Endometrium (tissue), 2 donors: ENCODE measurements around the gene NRP2.

Experiments used
- FAIRE-seq: peaks from 2 replicates; lab custom pipeline; 2012; peaks lifted over from hg19 to GRCh38; lab: Jason Lieb, UNC
- donor health status: control.
- donor health status: control.

The NRP2 gene

DNA sequence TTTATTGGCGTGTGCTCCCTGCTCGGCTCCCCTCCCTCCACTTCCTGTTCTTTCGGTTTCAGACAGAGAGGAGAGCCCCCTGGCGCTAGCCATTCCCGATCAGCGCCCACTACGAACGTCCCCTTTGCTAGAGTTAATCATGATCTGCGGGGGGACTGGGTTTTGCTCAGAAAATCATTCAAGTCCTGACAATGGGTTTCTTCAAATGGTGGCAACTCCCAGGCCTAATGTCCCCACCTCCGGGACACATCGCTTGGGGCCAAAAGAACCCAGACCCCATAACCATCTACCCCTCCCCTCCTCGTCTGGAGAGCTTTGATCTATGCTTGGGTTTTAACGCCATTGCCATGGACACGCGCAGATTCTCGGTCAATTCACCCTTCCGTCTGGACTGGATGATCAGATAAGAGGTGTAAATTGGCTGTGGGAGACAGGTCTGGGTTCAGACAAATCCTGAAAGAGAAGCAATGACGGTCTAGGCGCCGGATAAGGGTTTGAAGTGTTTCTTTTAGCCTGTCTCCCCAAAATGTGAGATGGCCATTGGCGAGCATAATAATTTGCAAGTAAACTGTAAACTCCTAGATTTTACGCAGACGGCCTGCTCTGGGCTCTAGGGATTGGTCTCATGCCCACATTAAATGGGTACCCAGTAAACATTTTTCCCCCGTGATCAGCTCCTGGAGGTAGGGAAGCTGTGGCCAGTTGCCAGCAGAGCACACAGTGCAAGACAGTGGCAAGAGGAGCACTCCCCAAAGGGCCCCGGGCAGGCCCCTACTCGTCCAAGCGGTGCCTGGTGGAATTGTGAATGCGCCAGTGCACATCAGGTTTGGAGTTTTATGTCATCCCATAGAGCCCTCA is 4.7 kb downstream of the NRP2 start:
- FAIRE-seq, result no peak

DNA sequence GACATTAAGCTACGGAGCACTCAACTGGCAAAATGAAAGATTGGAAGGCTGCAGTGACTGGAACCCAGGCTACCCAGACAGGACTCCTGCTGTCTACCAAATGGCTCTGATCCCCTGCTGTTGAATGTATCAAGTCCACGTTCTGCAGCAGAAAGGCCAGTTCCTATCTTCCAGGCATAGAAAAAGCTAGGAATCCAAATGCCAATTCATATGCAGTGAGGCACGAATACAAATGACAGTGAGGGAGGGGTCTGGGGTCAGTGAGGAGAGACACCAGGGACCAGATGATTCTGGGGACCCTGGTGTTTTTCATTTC is 5.3 kb downstream of the NRP2 start:
- no peak for FAIRE-seq

DNA sequence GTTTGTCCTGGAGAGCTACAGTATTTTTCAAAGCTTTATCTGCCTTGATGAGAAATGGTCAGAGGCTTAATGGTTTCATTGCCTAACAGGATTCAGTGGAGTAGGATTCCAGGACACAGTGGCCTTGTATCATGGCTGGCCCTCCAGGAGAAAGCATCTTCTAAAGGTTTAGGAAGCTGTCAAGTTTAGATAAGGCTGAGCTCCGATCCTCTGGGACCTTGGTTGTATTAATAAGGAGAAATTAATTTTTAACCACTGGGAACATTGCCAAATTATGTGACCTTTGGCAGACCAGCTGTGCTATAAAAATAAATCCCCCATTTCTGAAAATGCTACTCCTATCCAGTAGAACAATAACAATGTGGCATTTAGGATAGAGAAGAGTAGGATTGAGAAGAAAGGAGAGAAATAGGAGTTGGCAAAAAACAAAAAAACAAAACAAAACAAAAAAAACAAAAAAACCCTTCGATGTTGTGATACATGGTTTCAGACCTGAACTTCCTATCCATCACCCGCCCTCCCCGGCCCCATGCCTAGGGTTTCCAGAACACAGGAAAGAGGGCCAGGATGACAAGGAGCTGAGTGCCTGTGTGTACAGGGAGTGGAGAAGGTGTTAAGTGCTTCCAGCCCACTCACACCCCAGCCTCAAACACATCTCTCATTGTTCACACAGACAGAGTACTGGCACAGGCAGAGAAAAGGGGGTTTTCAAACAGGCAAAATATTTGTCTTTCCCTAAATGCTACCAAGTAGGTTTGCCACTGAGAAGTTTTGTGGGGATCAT is 6.3 kb downstream of the NRP2 start:
- FAIRE-seq, result no peak

DNA sequence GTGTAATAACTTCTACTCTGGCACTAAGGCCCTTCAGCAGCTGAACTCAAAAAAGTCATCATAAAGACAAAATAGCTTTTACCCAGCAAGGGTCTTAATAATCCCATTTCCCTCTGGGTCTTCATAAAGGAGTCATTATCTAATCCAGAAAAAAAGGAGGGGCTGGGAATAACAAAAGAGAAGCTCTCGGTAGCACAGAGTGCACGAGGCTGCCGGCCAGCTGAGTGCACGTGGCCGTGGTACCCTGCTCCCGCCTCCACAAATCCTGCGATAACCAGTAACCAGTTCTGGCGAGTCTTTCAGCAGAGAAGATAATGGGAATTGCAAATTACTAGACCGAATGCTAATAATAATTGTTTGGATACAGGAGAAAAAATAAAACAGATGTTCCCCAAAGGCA is 7.5 kb downstream of the NRP2 start:
- no peak for FAIRE-seq

DNA sequence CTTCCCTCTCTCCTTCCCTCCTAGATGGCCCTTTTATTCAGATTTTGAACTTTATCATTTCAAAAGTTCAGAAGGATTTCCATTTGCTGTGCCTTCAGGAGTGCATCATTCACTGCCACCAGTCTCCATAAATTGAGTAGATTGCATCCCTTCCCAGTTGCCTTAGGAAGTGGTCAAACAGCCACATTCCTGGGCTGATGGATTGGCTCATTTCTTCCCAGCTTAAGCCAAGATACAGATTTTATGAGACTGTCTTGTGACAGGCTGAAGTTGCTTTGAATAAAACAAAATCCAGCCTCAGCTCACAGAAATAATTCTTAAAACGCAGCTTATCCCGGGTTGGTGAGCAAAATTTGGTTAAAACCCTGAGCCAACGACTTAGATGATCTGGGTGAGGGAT is 9.8 kb downstream of the NRP2 start:
- no peak for FAIRE-seq

DNA sequence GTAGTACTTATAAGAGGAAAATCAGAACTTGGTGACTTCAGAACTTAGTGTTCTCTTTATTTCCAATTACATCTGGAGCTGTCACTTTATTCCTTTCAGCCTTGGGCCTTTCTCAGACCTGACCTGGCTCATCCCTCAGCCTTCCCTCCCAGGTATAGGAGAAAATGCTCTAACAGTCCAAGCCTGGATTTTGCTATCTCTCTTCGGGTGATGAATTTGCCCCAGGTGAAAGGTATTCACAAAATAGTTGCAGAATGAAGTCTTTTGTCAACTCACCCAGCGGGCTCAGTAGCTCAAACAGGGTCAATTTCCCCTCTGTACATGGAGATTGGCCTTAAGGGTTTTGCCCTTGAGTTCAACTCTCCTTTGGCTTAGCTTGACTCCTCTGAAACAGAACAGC is 12.0 kb downstream of the NRP2 start:
- FAIRE-seq, result no peak

DNA sequence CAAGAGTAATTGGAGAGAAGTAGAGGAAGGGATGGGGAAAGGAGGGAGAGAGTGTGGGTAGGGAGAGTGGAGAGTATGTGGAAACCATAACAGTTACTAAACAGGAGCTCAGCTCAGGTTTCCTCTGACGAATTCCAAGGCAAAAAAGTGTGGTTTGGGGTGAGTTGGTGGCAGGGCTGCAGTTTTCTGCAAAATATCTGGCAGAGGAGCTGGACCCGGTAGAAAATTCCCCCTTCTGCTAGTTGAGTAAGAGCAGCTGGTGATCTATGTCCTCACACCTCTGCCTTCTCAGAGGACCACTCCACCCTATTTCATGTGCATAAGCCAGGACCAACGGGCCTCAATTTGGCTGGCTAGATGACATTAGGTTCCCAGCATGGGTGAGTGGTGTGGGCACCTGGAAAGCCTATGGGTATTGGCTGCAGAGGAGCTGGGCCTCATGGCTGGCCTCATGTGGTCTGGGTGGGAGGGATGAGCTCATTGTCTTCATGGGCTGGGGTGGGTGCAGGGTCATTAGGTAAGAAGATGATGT is 13.2 kb downstream of the NRP2 start:
- FAIRE-seq, result no peak

DNA sequence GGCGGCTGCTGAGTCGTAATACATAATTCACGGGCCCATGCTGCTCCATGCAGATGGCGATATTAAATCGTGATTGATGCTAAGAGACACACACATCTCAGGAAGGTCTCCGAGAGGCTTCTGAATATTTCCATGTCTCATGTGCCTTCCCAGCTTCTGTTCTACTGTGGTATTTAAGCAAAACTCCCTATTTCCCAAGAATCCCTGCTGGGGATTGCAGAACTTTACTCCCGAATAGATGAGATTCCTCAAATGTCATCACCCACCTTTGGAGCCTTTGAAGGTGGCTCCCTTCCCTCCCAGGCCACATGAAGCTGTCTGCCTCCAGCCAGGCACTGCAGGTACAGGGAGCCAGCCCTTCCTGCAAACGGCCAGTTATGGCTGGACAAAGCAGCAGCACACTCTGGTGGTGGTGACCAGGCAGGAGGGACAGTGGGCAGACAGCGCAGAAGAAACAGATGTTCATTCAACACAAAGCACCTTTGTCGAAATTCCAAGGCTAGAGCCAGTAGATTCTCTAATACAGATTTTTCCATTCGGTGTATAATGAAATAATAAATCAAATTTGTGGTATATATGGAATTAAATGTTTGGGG is 14.1 kb downstream of the NRP2 start:
- no peak for FAIRE-seq

DNA sequence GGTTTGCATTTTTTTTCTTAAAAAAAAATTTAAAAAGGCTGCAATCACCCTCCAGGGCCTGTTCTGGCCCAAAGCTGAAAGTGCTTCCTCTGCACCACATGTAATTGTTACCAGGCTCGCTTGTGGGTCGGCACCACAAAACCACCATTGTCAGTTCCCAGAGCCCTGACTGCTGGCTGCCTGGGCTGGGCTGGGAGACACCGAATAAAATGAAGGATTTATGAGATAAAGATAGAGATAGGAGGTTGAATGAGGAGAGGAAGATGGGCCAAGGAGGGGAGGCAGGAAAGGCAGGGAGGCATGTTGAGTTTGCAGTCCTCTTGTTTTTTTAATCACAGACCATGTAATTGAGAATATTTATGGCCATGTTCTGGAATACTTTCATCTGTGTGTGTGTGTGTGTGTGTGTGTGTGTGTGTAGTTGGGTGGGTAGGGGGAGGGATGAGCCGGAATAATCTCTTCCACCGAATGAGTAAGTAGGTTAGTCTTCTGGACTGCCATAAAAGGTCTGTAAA is 14.7 kb downstream of the NRP2 start:
- FAIRE-seq, result no peak

DNA sequence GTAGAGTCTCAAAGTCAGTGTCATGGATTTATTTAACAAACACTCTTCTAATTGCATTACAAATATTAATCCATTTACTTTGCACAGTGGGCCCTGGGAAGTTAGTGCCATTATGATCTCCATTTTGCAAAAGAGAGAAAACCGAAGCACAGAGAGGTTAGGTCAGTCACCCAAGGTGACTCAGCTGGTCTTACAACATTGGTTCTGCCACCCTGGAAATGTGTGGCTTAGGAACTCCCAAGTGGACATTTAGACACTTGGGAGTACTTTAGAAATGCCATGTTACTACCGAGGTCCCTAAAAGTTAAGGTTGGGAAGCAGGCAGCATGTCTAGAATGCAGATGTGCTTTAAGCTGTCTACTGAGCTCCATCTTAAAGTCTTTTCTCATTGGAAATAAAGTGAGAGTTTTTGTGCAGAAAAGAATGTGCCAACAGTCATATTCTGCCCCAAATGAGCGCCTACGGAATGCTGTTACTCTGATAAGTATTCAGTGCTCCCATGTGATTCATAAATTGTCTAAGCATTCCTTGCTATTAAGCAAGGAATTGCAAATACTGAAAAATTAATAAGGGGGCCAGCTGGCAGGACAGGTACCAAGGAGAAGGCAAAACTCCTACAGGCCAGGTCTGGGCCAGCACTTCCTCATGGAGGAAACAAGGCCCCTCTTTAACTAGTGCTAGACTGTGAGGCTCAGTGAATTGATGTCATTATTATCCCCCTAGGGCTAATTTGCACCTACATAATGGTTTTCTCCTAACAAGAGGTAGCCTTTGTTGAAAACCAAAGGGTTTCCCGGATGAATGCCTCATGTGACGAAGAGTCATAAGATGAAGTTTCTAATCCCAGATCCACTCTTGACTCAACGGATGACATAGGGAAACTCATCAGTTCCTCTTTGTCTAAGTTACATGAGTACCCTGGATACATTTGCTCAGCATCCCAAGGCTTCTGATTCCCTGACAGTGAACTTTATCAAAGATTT is 16.3 kb downstream of the NRP2 start:
- FAIRE-seq, result no peak

DNA sequence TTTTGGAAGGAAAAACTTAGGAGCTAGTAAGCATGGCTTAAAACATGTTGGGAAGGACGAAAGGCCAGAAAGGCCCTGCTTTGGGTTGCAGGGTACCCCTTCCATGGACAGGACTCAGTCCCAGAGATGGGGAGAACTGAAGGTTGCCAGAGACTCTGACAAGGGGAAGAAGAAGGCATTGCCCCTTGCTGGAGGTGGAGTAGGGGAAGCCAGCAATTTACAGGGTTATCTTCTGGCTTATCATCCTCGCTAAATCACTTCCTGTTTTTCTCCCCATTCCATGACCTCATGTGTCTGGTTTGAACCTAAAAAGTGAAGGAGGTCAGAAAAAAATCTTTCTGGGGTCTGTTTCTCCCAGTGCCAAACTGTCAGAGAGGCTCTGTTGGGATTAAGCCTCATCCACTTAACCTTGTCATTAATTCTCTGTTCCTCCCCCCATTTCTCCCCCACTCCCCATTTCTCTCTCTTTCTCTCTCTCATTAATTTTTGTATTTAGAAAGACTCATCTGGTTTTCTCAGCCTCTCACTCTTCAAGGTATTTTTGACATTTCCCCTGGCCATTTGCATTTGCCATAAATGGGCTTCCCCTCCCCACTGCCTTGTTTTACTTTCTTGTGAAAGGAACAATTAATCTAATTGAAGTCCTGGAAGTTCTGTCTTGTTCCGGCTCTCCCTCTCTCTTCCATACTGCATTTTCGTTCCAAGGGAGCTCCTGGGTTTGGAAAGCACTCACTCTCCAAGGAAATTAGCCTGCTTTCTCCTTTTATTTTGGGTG is 17.4 kb downstream of the NRP2 start:
- no peak for FAIRE-seq

DNA sequence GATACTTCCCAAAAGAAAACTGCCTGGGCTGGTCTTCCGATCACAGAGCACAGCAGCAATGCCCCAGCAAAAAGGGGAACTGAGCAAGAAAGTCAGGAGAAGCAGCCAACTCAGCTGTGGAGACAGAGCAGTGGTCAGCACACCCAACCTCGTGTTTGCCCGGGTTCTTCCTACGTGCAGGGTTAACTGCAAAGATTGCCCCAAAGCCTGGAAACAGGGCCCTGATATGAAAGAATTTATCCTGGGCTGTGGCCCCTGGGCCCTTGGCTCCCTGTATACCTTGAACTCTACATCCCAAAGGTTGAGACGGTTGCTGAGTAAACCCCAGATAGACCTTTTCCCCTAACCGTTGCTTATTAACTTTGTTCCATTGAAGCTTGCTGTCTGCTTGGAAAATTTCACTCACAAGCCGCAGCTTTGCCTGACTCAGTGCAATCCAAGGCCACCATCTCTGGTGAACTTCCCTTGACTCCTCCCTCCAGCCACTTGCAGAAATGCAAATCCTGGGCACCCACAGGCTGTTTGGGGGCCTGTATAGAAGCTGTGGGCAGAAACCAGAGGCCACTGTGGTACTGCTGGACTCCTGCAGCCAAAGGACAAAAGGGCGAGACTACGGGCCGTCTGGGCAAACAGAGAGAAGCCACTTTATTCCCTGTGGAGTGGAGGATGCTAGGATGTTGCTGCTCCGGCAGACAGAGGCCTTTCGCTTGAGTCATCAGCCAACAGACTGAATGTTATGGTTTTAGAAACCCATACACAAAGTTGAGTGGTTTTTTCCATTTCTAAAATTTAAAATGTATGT is 18.2 kb downstream of the NRP2 start:
- no peak for FAIRE-seq

DNA sequence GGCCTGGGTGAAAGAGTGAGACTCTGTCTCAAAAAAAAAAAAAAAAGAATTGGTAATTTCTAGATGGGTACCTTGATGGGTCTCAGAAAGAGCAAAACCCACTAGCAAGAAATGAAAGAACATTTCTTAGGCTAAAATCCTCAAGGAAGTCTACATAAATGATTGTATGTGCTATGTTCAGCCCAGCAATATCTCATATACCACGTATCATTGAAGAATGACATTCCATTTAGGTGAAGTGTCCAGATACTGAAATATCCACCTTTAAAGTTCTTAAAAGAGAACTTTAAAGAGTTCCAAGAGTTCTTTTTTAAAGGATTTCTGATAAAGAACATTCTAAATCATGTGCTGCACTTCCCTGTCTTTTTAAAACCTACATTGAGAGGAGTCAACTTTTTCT is 19.2 kb downstream of the NRP2 start:
- FAIRE-seq, result no peak

DNA sequence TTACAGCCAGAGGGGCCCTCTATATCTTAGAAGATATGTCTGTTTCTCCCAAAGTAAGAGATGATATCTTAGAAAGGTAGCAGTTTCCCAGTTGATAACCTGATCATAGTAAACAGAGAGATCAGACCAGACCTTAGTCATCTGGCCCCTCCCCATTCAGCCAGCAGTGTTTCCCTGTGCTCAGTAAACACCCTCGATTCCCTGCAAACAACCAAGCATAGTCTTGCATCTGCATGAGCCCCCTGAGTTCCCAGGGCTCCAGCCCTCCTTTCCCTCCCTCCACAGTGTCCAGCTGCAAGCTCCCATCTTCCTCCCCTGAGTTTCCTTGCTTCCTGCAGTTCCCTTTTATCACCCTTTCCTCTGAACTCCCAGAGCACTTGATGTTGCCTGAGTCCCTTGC is 20.3 kb downstream of the NRP2 start:
- no peak for FAIRE-seq

DNA sequence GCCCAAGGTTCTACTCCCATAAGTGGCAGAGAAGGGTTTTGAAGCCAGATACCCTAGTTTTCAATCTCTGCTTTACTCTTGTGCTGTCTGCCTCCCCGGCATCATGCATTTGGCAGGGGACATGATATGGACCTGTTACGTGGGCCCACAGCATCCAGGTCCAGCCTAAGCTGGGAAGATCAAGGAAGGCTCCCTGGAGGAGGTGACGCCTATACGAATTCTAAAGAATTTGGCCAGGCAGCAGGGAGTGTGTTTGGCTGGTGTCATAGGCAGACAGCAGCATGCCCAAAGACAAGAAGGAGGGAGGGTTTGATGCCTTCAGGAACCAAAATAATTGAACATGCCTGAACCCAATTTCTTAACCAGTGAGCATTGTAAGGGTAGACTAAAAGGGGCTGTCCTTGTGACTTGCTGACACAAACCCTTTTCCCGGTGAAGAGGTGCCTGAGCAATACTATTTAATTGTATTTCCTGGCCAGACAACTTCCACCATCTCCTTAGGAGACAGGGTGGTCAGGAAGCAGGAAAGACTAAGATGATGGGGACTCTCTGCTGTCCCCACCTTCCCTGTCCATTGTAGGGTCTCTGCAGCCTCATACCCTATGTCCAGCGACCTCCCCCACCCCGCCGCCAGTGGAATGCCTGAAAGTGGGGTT is 21.3 kb downstream of the NRP2 start:
- FAIRE-seq, result no peak

DNA sequence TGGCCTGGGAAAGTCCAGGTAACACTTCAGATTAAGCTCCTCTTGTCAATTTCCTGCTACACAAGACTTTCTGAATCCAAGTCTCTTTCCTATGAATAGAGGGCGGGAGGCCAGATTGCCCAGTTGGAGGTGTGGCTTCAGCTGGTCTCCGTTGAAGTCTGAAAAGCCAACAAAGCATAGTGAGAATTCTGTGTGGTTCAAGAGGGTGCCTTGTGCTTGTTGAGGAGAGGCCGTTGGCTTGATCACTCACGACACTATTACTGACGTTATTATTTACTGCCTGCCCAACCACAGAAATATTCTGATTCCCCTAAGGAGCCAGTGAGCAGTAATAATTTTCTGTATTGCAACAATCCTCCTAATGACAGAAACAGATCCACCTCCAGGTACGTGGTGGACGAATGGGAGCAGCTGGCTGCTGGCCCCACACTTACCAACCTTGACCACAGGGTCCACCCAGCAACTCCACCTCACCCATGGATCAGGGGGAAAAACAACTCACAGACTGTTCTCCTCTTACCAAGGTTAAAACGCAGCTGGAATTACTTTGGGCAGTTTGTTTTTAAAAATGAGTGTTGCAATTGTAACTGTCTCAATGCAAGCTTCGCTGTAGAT is 21.9 kb downstream of the NRP2 start:
- no peak for FAIRE-seq

DNA sequence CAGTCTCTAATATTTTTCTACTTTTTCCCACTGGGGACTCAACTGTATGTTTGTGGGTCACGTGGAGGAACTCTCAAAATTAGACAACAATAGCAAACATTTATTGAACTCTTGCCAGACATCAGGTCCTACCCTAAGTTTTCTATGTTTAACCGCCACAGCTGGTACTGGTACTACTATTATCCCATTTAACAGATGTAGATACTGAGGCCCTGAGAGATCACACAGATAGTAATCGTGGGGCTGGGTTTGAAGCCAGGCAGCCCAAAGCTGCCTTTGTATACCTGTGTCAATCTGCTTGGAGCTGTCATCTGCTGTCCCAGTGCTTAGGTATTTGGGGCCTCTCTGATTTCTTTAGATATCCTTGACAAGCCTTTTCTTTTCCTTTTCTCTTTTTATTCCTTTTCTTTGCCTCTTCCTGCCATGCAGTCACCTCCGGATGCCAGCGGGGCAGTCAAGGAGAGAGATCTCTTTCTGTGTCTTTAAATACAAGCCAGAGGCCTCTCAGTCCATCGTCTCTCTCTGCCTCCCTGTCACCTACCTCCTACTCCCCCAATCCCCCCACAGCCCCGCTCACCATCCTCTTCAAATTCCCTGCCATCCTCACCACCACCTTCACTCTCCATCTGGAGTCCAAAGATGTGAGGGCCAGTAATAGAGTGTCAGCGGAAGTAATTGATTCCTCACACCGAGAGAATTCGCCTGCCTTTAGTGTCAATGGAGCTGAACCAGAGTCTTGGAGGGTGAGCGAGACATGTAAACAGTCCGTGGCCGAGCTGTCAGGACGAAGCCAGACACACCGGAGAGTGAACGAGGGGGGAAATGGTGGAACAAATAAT is 23.4 kb downstream of the NRP2 start:
- FAIRE-seq, result no peak

DNA sequence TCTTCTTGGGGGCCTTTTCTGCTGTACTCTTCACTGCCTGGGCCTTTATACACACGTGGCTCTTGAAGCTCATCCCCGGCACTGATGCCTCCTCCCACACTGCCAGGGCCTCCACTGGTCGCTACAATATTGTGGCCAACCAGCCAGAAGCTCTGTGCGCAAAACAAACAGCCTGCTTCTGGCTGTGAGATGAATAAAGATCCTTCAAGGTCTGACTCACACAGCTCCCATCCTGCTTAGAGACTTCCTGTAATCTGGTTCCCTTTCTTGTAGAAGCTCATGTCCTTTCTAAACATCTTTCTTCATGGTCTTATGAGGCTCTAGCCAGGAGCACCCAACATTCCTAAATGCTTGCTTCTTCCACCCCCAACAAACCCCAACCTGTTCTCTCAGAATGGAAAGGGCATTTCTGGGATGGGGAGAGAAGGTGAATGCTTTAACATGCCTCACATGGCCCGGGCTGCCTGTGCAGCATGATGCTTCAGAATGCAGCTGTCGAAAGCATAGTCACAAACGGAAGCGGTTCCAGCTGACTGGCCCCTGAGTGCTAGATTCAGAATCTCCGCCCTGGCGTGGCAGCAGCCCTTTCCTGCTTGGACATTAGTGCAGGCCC is 24.6 kb downstream of the NRP2 start:
- FAIRE-seq, result no peak
